GM13977 (cell line): ENCODE results near the gene SPPL3.

ENCODE experiments used
- DNase-seq: peaks from one replicate; pipeline ENCODE4 v3.0.0; 2012; ENCODE audit warnings: low spot score
- CTCF ChIP-seq: IDR thresholded peaks from 2 replicates; pipeline ENCODE4 v1.5.1; 2012; ENCODE audit warnings: mild to moderate bottlenecking, control low read depth; ENCODE audit not compliant: insufficient read depth; ENCODE audit errors: extremely low read depth, missing control alignments
- in situ Hi-C: fragments of 300-500 bp; cut with MboI; formaldehyde crosslinking; loops from one replicate; pipeline ENCODE4 v1.12.0; 2022; ENCODE audit warnings: low sequenced_read_pairs, low pct_unique_long_range_greater_than_20kb, mixed read lengths, inconsistent platforms; ENCODE audit not compliant: unreplicated experiment

Gene SPPL3

GRCh38 chr12:120941412-120941811 lies 37.3 kb upstream of the SPPL3 start:
- DNase-seq: no peak
- in situ Hi-C loops: no loop called here
- TF ChIP-seq CTCF: no peak

GRCh38 chr12:120940799-120941198 lies 36.6 kb upstream of the SPPL3 start:
- in situ Hi-C loops: no loop called here
- DNase-seq: no peak
- no peak for TF ChIP-seq CTCF

- in situ Hi-C loops: no loop called here
- no peak for TF ChIP-seq CTCF
Measured at GRCh38 chr12:120940006-120940405, 35.8 kb upstream of the SPPL3 start.

DNA sequence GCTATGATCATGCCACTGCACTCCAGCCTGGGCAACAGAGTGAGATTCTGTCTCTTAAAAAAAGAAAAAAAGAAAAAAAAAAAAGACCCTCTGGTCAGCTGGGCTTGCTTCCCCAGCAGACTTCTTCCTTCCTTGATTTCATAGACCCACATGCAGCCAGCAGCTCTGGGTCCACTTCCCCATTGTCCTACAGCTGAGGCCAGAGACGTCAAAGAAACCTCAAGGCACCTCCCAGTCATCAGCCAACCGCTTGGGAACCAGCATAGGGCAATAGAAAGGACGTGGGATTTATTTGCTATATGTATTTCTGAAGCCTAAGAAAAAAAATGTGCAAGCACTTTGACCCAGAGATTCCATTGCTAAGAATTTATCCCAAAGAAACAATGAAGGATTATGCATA lies 35.4 kb upstream of the SPPL3 start:
- no peak for TF ChIP-seq CTCF
- in situ Hi-C loops: no loop called here
- DNase-seq: no peak

More at GRCh38 chr12:120940006-120940405, 35.8 kb upstream of the SPPL3 start:
- DNase-seq: no peak

DNA sequence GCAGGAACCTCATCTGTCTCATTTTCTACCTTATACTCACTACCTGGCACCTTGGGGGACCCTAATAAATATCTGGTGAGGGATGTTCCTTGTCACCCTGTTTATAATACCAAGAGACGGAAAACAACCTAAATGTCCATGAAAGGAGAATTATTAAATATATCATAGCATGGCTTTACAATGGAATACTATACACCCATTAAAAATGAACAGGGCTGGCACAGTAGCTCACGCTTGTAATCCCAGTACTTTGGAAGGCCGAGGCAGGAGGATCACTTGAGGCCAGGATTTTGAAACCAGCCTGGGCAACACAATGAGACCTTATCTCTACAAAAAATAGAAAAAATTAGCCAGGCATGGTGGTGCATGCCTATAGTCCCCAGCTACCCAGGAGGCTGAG lies 34.3 kb upstream of the SPPL3 start:
- in situ Hi-C loops: no loop called here
- no peak for DNase-seq

DNA sequence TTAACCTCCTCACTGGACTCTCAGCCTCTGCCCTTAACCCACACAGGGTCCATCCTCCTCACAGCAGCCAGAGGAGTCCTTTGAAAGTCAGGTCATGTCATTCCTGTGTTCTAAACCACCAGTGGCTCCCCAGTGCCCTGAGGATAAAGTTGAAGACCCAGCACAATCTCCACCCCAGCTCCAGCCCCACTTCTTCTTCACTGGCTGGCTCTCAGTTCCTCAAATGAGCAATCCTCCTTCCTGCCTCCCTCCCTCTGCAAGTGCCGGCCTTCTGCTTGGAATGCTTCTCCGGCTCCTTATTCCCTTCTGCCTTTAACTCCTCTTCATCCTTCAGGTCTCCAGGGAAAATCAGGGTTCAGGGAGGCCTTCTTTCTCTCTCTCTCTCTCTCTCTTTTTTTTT lies 32.0 kb upstream of the SPPL3 start:
- in situ Hi-C loops: no loop called here
- TF ChIP-seq CTCF: no peak
- no peak for DNase-seq

More for the DNA sequence above, 34.3 kb upstream of the SPPL3 start:
- TF ChIP-seq CTCF: no peak

DNA sequence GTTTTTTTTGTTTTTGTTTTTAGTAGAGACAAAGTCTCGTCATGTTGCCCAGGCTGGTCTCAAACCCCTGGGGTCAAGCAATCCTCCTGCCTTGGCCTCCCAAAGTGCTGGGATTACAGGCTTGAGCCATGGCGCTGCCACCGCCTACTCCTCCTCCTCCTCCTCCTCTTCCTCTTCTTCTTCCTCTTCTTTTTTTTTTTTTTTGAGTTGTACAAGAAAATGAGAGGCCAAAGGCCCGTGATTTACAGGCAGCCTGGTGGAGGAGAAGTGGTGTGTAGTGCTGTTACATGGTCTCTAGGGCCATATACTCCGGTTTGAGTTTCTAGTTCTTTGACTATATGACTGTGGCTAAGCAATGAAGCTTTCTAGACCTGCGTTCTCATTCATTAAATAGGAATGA lies 29.6 kb upstream of the SPPL3 start:
- no peak for TF ChIP-seq CTCF
- no peak for DNase-seq
- in situ Hi-C loops: no loop called here
